Activated naive CD8-positive, alpha-beta T cell treated with anti-CD3 and anti-CD28 coated beads, Interleukin-2, amount 50 U/mL, for 24 hours (primary cell): Measurements from ENCODE around the gene BEST4.
"Not testable (repeated sequence)": the region's sequence is repeated elsewhere in the genome, so short reads cannot be mapped to it uniquely, and the experiment has no call there.

Experiments
- ATAC-seq: fragments of 150-1000 bp; cut with Tn5 transposase; one replicate; pipeline ENCODE4 v1.10.0; 2021
- DNase-seq: peaks from one replicate; pipeline ENCODE4 v3.0.0; 2021
- H3K27ac Mint-ChIP-seq: one replicate; pipeline ENCODE4 v1.8.0; 2021; ENCODE audit warnings: mild to moderate bottlenecking, mixed read lengths
- H3K27me3 Mint-ChIP-seq: one replicate; pipeline ENCODE4 v1.8.0; 2021; ENCODE audit warnings: mixed read lengths
- H3K36me3 Mint-ChIP-seq: one replicate; pipeline ENCODE4 v1.8.0; 2021; ENCODE audit warnings: low read depth, mixed read lengths
- H3K4me1 Mint-ChIP-seq: one replicate; pipeline ENCODE4 v1.8.0; 2021; ENCODE audit warnings: mixed read lengths
- H3K4me3 Mint-ChIP-seq: one replicate; pipeline ENCODE4 v1.8.0; 2021; ENCODE audit warnings: mild to moderate bottlenecking, moderate library complexity, mixed read lengths
- H3K9me3 Mint-ChIP-seq: one replicate; pipeline ENCODE4 v1.8.0; 2021; ENCODE audit warnings: mixed read lengths

Gene BEST4

DNA sequence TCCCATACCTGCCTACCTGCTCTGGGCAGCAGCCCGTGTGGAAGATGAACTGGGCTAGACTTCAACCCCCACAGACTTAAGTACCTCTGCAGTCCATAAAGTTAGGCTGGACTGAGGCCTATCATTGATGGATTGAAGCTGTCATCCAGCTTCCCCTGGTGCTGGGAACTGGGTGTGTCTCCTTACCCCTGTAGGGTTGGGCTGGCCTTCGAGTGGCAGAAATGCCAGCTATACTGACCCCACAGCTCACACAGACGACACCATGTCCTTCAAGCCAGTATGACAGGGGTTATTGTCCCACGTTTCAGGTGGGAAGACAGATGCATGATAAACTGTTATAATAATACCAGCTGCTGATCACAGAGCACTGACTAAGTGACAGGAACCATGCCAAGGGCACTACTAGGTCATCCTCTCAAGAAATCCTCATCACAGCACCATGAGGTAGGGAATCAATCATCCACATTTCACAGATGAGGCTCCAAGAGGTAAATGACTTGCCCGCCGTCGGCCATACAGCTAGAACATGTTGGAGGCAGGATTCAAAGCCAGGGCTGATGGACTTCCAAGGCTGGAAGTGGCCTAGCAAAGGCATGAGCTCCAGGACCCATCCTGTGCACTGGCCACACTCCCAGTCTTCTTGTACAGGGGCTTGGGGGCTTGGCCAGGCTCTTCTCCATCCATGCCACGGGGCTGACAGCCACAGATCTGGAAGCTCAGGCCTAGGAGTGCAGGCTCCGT, at the start of gene BEST4:
Gene BEST4, minus strand, starts transcription at position 51 of the 741 bp plus-strand sequence. CDS start 465 bp downstream, outside the sequence.
- H3K36me3 Mint-ChIP-seq = no peaks in the 10 kb centered on the region
- no peaks in the 10 kb centered on the region for H3K9me3 Mint-ChIP-seq
- no peak within 1 kb of the TSS for H3K27ac Mint-ChIP-seq
- no peak within 1 kb of the TSS for H3K4me3 Mint-ChIP-seq
- peaks cover 29% of the 10 kb centered on the region for H3K4me1 Mint-ChIP-seq
- no peaks in the 10 kb centered on the region for H3K27me3 Mint-ChIP-seq
- ATAC-seq (no peak), DNase-seq (no peak)

DNA sequence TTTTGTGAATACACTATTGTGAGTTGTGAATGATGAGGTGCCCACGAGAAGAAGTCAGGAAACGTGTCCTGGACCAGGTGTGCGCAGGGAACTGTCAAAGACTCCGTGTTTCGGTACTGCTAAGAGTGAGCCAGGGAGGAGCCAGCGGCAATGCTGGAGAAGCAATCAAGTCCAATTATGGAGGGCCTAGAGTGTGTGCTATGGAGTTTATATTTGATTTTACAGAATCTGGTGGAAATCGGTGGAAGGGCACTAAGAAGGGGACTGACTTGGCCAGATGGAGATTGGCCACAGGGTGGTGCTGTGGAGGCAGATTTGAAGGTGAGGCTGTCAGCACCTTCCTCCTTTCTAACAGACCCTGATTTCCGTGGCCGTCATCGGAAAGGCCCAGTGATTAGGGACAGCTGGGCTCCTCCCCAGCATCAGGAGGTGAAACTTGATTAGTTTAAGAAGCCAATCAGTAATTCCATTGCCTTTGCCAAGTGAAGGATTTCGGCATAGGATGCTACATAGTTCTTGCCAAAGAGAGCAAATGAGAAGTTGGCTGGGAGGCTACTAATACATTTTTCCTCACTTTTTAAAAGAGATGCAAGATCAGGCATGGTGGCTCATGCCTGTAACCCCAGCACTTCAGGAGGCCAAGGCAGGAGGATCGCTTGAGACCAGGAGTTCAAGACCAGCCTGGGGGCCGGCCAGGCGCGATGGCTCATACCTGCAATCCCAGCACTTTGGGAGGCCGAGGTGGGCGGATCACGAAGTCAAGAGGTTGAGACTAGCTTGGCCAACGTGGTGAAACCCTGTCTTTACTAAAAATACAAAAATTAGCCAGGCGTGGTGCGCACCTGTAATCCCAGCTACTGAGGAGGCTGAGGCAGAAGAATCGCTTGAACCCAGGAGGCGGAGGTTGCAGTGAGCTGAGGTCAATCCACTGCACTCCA, 48.0 kb upstream of the BEST4 start:
- Mint-ChIP-seq H3K4me1 (peaks cover 6% of the 10 kb centered on the region), H3K27ac (no peak overlapping the region), H3K9me3 (no peaks in the 10 kb centered on the region), H3K36me3 (no peaks in the 10 kb centered on the region), H3K4me3 (no peak overlapping the region), H3K27me3 (no peaks in the 10 kb centered on the region)
- ATAC-seq (peak; percentile 96), DNase-seq (peak; percentile 93)

DNA sequence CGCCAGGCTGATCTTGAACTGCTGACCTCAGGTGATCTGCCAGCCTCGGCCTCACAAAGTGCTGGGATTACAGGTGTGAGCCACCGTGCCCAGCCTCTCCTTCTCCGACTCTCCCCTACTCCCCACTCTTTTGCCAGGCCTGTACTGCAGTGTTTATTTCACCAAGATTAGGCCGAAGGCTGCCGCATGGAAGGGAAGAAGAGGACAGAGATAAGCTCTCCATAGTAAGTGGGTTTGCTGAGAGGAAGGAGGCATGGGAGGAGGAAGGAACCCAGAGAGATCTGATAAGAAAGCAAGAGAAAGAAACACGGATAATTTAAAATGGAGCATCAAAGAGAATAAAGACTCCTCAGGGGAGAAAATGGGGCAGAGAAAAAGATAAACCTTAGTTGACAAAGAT, 46.4 kb upstream of the BEST4 start:
- H3K36me3 Mint-ChIP-seq = no peaks in the 10 kb centered on the region
- H3K9me3 Mint-ChIP-seq = no peaks in the 10 kb centered on the region
- H3K4me3 Mint-ChIP-seq = no peak overlapping the region
- peaks cover 6% of the 10 kb centered on the region for H3K4me1 Mint-ChIP-seq
- no peaks in the 10 kb centered on the region for H3K27me3 Mint-ChIP-seq
- no peak for ATAC-seq
- no peak for DNase-seq
- no peak overlapping the region for H3K27ac Mint-ChIP-seq

DNA sequence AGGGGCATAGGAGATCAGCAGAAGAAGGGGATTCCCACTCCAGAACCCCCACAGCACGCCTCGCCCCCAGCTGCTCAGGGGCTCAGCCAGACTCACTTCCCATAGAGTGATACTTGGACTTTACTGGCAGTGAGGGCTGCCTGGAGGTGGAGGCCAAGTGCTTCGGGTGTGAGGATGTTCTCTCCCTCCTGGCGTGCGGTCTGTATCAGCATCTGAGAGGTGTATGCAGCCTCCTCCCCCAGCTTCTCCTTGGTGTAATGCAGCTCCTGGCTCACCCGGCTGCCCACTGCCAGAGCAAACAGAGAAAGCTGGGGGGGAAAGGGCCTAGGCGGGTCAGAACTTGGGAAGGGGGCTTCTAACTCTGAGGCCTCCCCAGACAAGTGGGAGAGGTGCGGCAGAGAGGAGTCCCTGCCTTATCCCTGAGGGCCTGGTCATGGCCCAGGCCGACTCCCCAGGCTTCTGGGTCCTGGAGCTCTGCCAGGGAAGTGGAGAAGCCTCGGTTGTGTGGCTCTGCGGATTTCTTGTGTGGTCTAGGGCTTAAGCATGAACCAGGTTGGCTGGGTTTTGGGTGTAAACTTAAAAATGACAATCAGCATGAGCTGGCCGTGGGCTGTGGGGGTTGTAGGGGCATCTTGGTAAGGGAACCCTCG, 44.2 kb upstream of the BEST4 start:
- no peak overlapping the region for H3K4me3 Mint-ChIP-seq
- no peak for ATAC-seq
- H3K27me3 Mint-ChIP-seq = no peaks in the 10 kb centered on the region
- no peaks in the 10 kb centered on the region for H3K9me3 Mint-ChIP-seq
- no peak for DNase-seq
- peaks cover 6% of the 10 kb centered on the region for H3K4me1 Mint-ChIP-seq
- no peak overlapping the region for H3K27ac Mint-ChIP-seq
- no peaks in the 10 kb centered on the region for H3K36me3 Mint-ChIP-seq

DNA sequence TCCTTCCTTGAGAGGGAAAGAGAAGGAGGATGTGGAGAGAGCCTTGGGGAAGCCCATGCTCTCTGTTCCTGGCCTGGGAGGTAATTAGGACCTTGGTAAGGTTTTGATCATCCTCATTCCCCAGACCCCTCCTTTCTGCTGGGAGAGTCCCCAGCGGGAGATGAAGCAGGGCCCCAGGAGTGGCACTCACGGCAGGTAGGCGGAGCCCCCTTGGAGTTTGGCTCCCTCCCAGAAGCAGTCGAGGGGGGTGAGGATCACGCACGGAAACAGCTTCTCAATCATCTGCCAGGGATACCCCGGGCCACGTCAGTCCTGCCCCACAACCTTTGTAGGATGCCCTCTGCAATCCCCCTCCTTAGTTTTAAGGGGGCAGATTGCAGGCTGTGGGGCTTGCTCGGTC, 43.5 kb upstream of the BEST4 start:
- ATAC-seq (no peak), DNase-seq (no peak)
- Mint-ChIP-seq H3K9me3 (no peaks in the 10 kb centered on the region), H3K4me1 (peaks cover 6% of the 10 kb centered on the region), H3K27me3 (no peaks in the 10 kb centered on the region), H3K4me3 (no peak overlapping the region), H3K36me3 (no peaks in the 10 kb centered on the region), H3K27ac (no peak overlapping the region)

DNA sequence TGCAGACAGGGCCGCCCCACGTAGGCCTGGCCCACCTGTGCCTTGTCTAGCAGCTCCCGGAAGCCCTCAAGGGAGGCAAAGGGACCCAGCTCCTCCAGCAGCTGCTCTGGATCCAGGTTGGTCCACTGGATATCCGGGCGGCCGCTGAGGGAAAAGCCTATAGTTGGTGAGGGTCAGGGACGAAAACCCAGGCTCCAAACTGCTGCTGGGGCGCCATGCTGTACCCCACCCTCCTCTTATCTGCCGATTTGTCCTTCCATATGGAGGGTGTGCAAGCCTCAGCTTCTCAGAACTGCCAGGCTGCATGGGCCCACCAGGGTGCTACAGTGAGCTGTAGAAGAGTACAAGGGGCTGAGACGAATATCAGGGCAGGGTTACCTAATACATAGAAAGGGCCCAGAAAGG, 42.9 kb upstream of the BEST4 start:
- Mint-ChIP-seq H3K9me3 (no peaks in the 10 kb centered on the region), H3K27ac (no peak overlapping the region), H3K36me3 (no peaks in the 10 kb centered on the region), H3K4me3 (no peak overlapping the region), H3K4me1 (peaks cover 4% of the 10 kb centered on the region), H3K27me3 (no peaks in the 10 kb centered on the region)
- no peak for ATAC-seq
- DNase-seq = no peak

DNA sequence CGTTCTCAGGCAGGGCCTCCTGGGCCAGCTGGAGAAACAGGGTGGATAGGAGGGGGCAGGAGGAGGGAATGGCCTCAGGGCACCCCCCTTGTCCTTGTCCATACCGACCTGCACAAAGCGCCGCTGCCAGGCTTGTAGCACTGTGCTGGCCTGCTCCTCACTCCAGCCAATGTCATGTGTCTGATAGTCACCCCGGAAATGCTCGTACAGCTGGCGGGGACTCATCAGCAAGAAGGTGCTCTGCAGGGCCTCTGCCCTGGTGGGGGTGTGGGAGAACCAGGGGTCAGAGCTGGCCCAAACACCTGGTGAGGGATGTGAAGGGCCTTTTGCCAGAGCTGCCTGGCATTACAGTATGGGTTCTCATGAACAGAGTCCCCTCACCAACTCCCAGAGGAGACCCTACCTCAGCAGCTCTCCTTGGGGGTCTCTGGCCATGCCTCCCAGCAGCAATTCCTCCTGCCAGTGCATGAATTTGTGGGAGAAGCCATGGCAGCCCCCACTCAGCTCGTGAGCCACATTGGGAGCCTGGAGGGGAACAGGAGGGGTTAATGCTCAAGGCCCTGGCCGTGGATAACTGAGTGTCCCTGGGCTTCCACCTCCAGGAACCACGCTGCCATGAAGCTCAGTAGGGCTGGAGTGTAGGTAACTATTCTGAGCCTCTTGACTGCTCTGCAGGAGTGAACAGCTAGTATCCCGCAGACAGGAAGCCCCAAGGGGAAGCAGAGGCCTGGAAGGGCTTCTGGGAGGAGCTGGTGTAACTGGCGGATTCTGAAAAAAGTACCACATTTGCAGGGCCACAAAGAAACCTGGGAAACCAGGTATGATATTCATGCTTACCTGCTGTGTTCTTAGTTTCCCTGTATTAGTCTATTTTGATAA, 41.8 kb upstream of the BEST4 start:
- no peak for ATAC-seq
- no peaks in the 10 kb centered on the region for H3K36me3 Mint-ChIP-seq
- no peaks in the 10 kb centered on the region for H3K27me3 Mint-ChIP-seq
- H3K27ac Mint-ChIP-seq = no peak overlapping the region
- no peak overlapping the region for H3K4me3 Mint-ChIP-seq
- no peaks in the 10 kb centered on the region for H3K4me1 Mint-ChIP-seq
- no peaks in the 10 kb centered on the region for H3K9me3 Mint-ChIP-seq
- DNase-seq = no peak

DNA sequence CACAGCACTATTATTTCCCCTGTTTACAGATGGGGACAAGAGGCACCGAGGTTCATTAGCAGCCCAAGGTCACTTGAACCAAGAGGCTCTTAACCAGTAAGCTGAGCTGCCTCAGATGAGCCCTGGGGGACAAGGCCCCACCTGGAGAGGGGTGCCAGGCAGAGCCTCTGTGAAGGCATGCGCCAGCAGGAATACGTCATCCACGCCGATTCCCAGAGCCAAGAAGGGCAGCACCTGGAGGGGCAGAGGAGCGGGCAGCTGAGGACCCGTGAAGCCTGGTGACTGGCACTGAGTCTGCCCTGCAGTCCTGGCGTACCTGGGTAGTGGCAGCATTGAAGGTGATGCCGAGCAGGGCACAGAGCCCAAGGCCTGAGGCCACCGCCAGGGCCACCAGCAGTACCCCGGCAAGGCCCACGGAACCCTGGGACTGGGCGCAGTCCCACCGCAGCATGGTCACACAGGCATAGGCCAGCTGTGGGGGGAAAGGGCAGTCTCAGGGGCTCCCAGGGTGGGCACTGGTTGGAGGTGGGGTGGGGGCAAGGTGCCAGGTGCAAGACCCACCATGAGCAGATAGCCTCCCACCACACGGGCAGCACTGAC, 41.0 kb upstream of the BEST4 start:
- DNase-seq (no peak), ATAC-seq (no peak)
- Mint-ChIP-seq H3K27me3 (no peaks in the 10 kb centered on the region), H3K4me3 (no peak overlapping the region), H3K36me3 (no peaks in the 10 kb centered on the region), H3K27ac (no peak overlapping the region), H3K9me3 (no peaks in the 10 kb centered on the region), H3K4me1 (no peaks in the 10 kb centered on the region)

DNA sequence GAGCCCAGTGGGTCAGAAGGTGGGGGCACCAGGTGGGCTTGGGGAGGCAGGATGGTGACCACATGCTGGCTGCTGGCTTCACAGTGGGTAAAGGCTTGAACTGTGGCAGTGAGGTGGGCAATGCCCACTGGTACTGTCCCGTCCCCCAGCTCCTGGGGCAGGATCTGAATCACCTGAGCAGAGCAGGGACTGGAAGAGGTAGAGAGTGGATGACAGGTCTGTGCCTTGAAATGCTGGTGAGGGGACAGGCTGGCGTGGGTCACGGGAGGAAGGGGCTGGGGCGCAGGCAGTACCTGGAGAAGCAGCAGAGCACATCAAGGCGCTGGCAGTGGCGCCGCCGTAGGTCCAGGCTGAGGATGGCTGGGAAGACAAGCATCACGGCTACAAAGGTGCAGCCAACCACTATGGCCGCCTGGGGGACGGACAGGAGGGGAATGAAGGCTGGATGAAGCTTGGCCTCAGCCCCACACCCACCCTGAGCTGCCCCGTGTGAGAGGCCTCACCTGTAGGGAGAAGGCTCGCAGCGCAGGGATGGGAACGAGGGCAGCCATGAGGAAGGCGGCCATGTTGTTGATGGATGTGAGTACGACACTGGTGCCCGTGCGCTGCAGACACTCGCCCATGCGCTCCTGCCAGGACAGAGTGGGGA, 40.2 kb upstream of the BEST4 start:
- Mint-ChIP-seq H3K27me3 (no peaks in the 10 kb centered on the region), H3K9me3 (no peaks in the 10 kb centered on the region), H3K4me3 (no peak overlapping the region), H3K27ac (no peak overlapping the region), H3K36me3 (no peaks in the 10 kb centered on the region), H3K4me1 (no peaks in the 10 kb centered on the region)
- ATAC-seq (no peak), DNase-seq (no peak)

DNA sequence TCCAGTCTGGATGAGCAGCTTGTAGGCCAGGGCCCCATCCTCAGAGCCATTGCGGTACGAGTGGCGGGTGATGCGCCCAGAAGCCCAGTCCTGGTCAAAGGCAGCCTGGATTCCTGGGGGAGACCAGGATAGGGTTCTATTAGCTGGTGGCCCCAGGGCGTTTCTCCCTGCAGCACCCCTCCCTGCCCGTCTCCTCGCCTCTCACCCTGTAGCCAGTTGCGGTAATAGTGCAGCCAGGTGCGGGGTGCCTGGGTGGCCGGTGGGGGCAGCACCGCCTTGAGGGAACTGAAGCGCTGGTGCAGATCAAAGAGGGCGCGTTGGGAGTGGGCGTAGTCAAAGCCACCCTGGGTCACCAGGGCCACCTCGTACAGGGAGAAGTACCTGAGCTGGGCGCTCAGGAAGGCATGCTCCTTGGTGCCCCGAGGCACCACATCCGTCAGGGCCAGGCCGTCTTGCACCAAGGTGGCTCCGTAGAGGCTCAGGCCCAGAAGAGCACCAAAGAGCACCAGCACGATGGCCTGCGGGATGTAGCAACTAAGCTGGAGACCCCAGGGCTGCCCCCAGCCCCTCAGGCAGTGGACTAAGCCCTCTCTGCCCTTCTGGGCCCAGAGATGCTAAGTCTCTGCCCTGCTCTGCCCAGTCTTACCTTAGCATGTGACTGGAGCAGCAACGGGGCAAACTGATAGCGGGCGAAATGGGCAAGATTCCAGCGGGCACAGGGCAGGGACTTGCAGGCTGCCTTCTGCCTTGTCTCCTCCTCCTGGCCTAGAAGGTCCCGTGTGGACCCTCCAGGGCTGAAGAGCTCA, 39.4 kb upstream of the BEST4 start:
- Mint-ChIP-seq H3K4me1 (no peaks in the 10 kb centered on the region), H3K27me3 (no peaks in the 10 kb centered on the region), H3K36me3 (no peaks in the 10 kb centered on the region), H3K4me3 (no peak overlapping the region), H3K27ac (no peak overlapping the region), H3K9me3 (no peaks in the 10 kb centered on the region)
- DNase-seq (no peak), ATAC-seq (no peak)

DNA sequence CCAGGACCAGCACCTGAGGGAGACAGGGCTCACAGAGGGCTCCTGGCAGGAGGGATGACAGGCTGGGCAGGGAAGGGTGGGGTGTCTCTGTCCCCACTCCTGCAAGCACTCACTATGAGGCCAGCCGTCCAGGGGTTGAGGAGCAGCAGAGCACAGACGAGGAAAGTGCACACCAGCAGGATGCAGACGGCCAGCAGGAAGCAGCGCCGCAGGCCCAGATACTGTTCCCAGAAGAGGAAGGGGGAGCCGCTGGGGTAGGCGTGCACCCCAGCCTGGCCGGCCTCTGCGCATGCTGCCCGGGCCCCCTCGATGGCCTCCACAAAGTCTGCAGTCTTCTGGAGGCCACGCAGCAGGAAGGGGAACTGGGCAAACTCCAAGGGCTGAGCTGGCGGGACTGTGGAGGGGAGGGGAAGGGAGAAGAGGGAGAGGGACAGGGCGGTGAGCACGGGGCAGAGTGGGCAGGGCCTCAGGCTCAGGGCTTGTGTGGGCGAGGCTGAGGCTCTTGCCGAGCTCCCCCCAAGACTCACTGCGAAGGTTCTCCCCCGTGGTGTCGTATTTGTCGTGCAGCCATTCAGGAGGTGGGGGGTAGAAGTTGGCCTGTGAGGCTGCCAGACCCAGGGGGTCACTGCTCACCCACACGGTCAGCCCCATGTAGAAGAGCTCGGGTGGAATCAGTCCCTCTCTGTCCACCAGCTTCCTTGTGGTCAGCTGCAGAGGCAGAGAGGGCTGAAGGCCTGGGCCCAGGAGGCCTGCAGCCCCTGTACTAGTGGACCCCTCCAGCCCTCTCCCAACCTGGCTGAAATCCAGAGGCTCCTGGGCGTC, 38.6 kb upstream of the BEST4 start:
- no peaks in the 10 kb centered on the region for H3K9me3 Mint-ChIP-seq
- ATAC-seq (no peak), DNase-seq (no peak)
- no peaks in the 10 kb centered on the region for H3K4me1 Mint-ChIP-seq
- H3K4me3 Mint-ChIP-seq = no peak overlapping the region
- no peaks in the 10 kb centered on the region for H3K36me3 Mint-ChIP-seq
- no peak overlapping the region for H3K27ac Mint-ChIP-seq
- H3K27me3 Mint-ChIP-seq = no peaks in the 10 kb centered on the region

DNA sequence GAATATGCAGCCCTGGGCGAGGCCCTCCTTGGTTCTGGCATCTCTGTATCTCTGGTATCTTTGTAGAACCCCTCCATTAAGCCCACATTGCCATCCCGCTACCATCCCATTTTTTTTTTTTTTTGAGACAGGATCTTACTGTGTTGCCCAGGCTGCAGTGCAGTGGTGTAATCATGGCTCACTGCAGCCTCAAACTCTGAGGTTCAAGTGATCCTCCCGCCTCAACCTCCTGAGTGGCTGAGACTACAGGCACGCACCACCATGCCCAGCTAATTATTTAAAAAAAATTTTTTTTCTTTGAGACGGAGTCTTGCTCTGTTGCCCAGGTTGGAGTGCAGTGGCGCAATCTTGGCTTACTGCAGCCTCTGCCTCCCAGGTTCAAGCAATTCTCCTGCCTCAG, 36.4 kb upstream of the BEST4 start:
- not testable (repeated sequence) for H3K4me3 Mint-ChIP-seq, H3K27ac Mint-ChIP-seq, H3K9me3 Mint-ChIP-seq, DNase-seq, H3K27me3 Mint-ChIP-seq, ATAC-seq, H3K36me3 Mint-ChIP-seq
- H3K4me1 Mint-ChIP-seq = peaks cover 15% of the 10 kb centered on the region
